GM19193 (cell line): Measurements from ENCODE around the gene PLEKHA6.

Experiments
- POLR2A ChIP-seq: IDR thresholded peaks from 4 replicates; pipeline ENCODE4 v1.6.1; 2011; ENCODE audit not compliant: insufficient read depth, insufficient read length; ENCODE audit errors: extremely low read depth

The PLEKHA6 gene

DNA sequence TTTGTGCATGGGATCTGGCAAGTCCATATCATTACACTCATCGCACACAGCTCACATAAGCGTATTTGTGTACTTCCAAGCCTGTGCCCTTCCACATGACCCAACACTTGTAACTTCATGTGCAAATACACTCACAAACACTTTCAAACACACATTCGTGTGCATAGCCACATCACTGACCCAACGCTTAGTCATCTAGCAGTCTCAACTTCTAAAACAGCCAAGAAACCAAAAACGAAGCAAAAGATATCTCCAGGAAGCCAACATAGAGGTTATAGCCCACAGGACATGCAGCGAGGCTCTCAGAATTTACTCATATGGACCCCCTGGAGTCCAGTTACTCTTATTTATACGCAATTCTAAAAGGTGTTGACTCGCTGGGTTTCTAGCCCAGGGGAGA lies 135.1 kb downstream of the PLEKHA6 start:
- TF ChIP-seq POLR2A = no peak

DNA sequence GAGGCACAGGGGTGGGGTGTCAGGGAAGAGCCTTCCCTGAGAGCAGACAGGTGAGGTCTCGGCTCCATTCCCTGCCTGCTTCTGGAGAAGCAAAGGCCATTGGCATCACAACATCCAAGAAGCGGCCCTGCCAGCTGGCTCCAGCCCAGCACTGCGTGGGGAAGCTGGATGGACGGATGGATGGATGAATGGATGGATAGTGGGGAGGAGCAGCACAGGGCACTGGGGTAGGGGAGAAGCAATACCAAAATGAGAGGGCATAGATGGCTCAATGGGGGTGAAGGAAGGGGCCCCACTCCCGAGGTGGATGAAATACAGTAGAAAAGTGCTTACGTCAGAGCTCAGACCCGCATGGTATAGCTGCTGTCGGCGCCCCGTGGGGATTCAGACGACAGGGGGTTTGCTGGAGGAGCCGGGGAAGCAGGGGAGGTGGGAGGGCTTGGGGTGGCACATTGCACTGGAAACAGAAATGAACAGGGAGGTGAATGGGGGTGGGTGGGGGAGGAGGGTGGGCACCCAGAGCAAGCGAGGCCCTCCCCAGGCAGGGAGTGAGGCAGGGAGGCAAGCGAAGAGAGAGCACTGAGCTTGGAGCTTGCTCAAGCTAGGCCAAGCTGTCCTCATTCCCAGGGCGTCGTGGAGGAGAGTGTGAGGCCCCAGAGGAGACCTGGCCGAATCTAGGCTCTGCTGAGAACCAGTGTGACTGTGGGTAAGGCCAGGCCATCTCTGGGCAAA lies 136.4 kb downstream of the PLEKHA6 start:
- TF ChIP-seq POLR2A = no peak

DNA sequence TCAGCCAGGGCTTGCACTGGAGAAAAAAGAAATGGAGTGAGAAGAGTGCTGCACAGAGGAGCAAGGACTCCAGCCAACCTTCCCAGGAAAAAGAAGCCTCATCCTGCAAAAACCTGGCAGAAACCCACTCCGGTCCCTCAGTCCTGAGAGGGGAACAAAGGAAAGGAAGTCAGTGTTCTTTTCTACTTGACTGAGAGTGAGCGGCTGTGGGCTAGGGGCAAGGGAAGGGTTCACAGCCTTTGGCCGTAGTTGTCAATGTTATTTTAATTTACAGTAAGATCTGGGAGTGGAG lies 137.0 kb downstream of the PLEKHA6 start:
- TF ChIP-seq POLR2A = no peak

DNA sequence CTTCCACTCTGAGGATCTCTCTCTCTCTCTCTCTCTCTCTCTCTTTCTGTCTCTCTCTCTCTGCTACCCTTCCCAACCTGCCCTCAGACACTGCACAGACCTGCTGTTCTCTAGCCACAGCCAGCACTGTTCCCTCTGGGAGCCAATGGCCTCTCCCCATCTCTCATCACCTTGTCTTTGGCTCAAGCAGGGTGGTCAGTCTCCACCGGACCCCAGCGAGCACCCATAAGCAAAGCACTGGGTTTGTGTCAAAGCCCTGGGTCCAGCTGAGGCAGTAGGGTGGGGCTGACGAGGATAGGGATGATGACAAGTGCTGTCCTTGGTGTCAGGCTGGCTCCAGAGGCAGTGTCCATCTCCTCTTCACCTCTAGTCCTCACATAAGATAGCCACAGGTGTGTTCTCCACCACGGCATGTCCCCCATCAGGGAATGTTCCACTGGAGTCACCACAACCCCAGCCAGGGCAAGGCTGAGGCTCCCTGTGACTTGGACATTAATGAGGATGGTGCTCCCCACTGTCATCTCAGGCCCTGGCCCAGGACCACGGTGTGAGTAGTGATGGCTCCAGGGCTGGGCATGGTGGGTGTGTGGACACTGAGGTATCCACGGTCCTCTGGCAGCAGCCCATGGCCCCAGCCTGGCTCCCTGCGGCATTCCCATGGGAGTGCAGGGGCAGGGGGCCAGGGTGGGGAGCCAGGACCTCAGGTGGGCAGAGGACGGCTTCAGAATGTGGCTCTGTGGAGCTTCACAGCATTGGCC lies 137.5 kb downstream of the PLEKHA6 start:
- no peak for TF ChIP-seq POLR2A

DNA sequence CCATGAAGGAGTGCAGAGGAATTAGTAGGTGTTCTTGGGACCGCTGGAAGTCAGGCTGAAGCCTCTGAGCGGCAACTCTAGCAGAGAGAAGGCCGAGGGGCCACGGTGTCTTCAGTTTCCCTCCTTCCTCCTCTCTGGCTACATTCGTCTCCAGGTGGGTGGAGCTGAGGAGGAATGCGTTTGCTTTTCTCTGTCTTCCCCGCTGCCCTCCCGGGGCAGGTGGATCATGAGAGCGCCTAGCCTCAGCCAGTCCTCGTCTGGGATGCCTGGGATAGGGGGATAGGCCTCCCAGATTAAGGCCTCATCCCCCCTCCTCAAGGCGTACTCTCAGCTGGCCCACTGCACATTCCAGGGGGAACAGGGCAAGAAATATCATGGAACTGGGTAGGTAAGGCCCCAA lies 138.5 kb downstream of the PLEKHA6 start:
- no peak for TF ChIP-seq POLR2A

DNA sequence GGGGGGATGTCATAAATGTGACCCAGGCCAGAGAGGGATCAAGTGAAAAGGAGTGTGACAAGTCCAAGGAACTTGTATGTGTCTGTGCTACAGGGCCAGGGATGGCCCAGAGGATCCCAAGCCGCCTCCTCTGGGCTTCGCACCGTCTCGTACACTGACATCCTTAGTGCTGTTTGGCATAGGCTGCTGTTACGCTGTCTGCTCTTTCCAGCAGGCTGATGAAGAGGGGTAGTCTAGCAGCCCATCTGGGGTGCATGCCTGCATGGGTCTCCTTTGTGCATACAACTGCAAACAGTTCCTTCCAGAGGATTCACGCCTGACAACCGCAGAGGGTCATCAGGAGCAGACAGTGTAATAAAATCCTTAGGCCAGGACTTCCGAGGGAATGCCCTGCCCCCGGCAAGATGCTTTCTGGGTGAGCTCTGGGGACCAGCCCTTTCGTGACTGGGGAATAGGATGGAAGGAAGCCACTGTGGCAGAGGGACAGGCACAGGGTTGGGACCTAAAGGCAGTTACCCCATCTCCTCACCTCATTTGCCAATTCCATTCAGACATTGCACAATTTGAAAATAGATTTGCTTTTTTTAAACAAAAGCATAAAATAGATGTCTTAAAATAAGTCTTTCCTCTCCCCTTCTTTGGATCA lies 139.6 kb downstream of the PLEKHA6 start:
- no peak for TF ChIP-seq POLR2A

DNA sequence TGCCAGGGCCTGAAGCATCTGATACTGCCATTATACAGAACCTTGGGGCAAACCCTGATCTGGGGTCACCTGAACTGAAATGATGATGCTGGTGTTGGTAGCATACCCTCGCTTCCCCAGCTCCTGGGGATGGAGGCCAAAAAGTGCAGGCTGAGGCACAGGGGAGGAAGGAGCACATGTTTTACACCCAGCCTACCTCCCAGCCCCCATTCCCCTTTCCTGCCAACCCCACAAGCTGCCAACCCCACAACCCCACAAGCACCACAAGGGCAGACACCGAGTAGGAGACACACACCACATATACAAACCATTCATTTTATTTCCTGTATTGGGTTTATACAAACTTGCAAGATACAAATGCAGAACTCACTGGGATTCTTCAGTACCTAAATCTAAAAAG lies 141.2 kb downstream of the PLEKHA6 start:
- no peak for TF ChIP-seq POLR2A

DNA sequence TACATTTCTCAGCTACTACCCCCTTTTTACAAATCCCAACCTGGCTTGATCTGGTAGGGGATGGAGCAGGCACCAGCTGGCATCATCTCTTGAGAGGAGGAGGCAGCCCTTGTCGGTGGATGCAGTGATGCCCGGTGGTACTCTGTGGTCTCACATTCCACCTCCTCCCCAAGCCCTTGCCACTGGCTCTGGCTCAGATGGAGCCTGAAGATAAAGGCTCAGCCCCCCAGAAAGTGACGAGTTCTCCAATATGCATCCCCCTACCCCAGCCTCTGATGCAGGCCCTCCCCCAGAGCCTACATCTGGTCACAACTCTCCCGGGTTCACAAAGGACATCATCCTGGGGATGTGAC lies 142.1 kb downstream of the PLEKHA6 start:
- TF ChIP-seq POLR2A = no peak

DNA sequence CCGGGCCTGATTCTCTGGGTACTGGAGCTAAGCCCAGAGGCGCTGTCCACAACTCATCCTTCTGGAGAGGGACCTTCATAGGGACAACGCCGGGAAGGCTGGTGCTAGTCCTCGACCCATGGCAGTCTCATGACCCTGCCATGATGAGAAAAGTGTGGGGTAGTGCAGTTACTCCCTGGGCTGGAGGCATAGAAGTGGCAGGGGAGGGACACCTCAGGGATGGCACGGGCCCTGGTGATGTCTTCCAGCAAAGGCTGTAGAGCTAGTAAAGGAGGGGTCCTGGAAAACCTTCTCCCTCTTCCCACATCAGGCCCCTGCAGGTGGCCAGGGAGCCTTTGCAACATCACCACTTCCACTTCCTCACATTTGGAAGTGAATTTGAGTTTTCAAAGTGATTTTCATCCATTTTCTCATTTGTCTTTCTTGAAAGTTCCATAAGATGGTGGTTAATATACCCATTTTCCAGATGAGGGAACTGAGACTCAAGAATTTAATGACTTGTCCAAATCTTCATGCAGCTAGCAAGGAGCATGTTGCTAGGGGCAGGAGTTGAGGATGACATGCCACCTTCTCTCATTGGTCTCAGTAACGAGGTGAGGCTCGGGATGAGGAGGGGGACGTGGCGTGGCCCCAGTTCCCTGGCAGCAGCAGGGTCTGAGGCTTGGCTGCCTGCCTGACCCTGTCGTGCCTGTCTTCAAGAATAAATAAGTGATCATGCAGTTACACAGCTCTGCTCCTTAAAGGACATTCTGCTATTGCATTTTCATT lies 142.7 kb downstream of the PLEKHA6 start:
- TF ChIP-seq POLR2A = no peak

DNA sequence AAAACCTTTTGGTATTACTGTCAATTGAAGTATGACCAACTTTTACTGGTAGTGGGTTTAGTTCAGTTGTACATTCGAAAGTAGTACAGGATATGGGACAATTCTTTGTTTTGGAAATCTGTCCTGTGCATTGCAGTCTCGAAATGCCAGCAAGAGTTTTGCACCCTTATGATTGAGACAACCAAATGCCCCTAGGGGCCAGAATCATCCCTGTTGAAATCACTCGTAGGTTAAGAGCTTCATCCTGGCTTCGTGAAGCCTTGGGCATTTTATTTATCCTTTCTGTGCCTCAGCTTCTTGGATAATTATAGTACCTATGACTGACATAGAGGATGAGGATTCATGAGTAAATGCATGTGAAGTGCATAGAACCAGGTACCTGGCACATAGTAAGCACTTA lies 143.5 kb downstream of the PLEKHA6 start:
- TF ChIP-seq POLR2A = no peak

DNA sequence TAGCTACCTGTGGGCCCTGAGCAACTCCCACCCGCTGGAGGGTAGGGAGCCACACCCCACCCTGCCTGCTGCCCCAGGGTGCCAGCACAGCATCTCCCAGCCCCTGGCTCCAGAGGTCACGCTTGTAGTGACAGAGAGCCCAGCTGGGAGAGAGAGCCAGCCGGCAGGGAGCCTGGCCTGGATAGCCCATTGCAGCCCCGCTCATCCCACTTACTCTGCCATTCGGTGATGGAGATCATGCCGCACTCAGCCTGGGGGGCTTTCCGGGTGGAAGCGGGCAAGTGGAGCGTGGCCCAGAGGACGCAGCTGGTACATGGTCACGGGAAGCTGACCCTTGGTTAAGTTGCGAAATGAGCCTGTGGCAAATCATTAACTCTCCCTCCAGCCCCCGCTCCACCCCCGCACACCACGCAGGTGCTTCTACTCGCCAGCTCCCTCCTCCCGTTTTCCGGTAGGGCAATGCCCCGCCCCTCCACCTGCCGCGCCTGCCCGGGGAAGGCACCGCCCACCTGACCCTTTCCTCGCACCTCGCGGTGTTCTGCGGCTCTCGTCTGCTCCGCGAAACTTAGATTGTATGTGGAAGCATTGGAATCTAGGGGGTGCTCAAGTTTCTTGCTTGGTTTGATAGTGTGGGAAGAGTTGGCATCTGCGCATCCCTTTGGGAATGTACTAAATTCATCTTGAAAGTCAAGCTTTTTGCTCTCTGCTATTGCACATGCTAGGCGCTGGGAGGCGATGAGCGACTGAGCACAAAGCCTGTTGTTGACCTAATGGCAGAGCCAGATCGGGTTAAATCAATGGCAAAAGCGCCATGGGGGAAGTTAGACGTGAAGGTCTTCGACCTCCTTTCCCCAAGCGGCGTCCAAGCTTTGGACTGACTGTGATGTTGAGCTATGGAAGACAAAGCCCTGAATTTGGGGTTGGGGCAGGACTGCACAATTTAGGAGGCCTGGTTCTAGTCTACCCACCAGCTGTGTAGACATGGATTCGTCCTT lies 145.8 kb downstream of the PLEKHA6 start, which contains the start of gene GOLT1A:
Gene GOLT1A, minus strand, starts transcription at position 321 of the 995 bp plus-strand sequence. Its CDS starts 82 bp downstream, at position 239.
- TF ChIP-seq POLR2A = no peak

DNA sequence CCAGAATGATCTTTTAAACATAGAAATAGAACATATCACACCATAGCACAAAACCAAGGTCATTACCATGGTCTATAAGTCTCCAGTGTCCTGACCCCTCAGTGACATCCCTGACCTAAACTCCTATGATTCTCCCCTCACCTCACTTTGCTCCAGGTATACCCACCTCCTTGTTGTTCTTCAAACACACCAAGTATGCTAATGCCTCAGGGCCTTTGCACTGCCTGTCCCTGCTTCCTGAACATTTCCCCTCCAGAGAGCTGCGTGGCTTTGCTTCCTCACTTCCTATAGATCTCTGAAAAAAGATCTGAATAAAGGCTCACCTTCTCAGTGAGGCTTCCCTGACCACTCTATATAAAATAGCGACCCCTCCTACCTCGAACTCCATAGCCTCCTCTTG lies 147.0 kb downstream of the PLEKHA6 start:
- no peak for TF ChIP-seq POLR2A

DNA sequence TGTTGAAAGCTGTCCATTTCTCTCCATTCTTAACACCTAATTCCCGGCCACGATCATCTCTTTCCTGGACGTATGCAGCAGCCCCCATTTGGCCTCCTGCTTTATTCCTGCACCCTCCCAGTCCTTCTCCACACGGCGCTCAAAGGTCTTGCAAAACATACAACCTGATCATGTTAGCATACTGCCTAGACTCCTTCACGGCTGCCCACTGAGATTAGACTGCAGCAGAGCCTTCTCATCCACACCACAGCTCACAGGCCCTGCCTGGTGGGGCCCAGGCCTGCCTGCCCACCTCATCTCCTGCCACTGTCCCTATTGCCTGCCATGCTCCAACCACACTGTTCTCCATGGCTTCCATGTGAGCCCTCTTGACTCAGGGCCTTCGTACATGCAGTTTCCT lies 148.7 kb downstream of the PLEKHA6 start:
- no peak for TF ChIP-seq POLR2A

DNA sequence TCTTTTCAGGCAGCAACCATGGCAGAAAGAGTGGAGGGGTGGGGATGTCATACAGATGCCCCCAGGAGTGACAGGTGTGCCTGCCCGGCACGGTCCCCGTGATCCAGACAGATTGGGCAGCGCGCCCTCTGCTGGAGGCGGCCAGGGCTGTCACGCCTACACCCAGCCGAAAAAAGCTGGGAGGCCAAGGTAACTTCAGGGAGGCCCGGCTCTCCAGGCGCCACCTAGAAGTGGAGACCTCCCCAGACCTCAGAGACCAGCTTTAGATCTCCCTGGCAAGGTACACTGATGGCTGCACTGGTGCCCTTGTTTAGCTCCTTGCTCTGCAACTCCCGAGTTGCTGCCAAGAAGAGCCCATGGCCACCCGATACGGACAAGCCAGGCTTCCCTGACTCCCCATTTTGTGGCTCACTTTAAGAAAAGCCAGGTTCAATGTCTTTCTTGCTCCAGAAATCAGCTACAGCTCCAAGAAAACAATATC lies 152.6 kb downstream of the PLEKHA6 start:
- TF ChIP-seq POLR2A = no peak

DNA sequence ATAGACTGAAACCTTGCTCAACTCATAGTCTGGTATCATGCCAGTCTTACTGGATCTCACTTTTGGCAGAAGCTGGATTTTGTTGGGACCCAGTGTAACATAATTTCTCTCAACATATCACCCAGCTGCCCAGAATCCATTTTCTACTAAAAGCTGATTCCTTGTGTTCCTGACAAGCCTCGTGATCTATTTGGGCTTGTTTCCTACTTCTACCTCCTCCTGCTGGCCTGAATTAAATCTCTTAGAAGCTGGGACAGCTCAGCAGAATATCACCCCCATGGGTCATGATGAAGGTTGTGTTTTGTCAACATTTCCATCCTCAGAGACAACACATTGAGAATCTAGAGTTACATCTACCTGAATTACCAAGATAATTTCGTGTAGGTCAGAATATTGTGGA lies 153.6 kb downstream of the PLEKHA6 start:
- no peak for TF ChIP-seq POLR2A

DNA sequence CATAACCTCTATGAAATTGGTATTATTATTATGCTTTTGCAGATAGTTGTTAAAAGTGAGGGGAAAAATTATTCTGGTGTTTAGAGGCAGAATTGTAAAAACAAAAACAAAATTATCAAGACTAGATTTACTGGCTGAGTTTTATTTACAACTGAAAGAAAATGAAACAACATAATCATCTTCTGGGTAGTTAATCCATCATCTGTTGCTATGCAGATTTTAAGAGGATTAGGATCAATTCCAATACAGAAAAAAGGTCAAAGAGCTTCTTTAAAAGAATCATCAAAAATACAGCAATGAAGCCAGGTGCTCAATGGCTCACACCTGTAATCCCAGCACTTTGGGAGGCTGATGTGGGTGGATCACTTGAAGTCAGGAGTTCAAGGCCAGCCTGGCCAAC lies 154.2 kb downstream of the PLEKHA6 start:
- TF ChIP-seq POLR2A = no peak
